CD4-positive, alpha-beta T cell treated with Interferon gamma for 1 hour (primary cell): ENCODE results near the gene NELFB.
"Not testable (repeated sequence)": the region's sequence is repeated elsewhere in the genome, so short reads cannot be mapped to it uniquely, and the experiment has no call there.

Experiments used
- DNase-seq: peaks from one replicate; pipeline ENCODE4 v3.0.0-alpha.2; 2020

NELFB gene

DNA sequence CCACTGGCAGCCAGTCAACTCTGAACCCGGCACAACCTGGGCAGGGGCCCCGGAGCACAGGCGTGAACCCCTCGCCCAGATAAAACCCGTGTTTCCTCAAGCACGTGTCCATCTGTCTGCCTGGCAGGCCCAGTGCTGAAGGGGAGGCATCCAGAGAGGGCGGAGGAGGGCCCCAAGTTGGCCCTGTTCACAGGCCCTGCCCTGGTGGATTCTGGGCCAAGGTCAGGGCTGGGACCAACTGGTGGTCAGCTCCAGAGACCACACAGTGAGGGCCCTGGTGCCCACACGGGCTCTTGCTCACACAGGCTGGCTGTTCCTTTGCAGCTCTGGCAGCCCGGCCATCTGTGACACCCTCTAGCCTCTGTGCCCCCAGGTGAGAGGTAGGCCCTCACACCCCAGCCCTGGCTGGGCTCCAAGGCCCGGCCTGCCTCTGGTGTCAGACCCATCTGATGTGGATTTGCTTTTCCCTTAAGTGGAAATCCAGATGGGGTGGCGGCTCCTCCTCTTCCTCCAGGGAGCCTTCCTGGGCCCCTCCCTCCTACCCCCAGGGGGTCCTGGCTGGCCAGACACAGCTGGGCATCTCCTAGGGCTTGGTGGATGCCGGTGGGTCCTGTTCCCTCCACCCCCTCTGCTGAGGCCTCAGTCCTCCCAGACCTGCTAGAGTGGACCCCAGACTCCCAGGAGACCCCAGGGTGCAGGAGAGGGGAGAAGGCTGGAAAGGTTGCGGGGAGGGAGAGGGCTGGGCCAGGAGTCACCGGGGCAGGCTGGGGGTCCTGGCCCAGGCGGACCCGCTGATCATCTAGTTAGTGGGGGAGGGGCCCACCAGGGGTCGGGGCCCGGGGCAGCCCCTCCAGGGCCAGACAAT lies 4.6 kb upstream of the NELFB start:
- DNase-seq = no peak

- no peak for DNase-seq
These were observed 4.0 kb upstream of the NELFB start, which contains the start of gene STPG3 for GRCh38 chr9:137251194-137251461. Gene STPG3 (plus strand): TSS chr9:137251286. CDS start chr9:137251287, 1 bp downstream.

- DNase-seq = no peak
These were observed 3.4 kb upstream of the NELFB start for GRCh38 chr9:137251490-137252268.

DNA sequence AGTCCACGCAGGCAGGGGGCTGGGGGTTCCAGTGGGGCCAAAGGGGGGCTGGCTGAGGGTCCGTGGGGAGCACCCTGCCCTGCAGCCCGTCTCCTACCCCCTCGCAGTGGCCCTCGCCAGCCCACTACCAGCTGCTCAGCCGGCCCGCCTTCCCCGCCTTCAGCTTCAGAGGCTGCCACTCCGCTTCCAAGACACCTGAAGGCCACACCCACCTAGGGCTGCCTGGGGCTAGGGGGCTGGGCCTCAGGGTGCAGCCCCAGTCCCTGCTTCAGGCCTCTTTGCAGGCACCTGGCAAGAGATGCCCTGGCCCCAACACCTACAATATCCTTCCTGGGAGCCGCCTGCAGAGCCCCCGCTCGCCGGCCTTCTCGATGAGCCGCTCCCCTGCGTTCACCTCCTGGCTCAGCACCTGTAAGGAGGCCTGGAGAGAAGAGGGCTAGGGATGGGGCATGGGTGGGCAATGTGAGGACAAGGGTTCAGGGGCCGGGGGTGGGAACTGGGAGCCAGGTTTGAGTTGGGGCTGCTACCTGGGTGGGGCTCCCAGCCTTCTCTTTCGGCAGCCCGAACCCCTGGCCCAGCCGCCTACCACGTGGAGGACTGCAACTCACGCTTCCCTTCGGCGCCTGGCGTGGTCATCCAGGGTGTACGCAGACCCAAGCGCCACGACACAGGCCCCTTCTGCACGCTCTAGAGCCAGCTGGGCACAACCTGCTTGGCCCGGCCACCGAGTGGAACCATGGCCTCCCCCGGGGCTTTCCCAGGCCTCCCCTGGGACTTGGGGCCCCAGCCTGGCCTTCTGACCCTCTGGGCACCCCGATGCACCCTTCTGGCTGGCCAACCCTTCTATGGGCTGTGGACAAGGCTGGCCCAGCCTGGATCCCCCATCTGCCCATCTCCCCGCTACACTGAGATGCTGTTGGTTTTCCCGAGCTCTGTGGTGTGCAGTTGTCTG lies 2.3 kb upstream of the NELFB start:
- no peak for DNase-seq

DNA sequence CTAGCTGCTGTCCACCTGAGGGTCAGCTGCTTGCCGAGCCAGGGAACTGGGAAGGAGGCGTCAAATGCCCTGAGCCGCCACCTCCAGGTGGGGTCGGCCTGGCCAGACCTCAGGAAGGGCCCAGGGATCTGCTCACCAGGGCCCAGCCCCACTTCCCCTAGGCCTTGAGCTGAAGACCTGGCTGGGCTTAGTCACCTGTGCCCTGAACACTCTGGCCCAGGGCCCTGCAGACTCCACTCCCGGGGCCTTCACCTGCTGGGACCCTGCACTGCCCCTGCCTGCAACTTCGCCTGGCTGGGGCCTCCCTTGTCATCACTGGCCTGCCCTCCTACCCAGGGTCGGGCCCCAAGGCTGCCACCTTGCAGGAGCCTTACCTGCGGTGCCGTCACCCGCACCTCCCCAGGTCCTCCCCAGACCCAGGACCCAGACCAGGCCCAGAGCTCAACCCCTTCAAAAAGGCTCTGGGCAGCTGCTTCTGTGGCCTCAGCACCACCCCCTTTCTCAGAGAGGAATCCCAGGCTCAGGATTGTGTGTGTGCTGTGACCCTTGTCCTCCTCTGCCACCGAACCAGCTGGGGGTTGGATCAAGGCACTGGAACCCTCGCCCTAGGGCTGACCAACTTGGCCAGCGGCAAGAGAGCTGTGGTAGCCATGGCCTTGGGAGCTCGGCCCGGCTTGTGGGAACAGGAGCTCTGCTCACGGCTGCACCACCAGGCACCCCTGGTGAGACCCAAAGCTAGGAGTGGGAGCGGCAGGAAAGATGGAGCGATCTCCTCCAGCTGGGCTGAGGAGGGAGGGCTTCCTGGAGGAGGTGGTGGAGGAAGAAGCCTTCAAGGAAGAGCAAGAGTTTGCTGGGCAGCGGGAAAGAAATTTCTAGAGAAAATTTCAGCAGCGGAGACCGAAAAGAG lies 1.2 kb upstream of the NELFB start:
- no peak for DNase-seq

DNA sequence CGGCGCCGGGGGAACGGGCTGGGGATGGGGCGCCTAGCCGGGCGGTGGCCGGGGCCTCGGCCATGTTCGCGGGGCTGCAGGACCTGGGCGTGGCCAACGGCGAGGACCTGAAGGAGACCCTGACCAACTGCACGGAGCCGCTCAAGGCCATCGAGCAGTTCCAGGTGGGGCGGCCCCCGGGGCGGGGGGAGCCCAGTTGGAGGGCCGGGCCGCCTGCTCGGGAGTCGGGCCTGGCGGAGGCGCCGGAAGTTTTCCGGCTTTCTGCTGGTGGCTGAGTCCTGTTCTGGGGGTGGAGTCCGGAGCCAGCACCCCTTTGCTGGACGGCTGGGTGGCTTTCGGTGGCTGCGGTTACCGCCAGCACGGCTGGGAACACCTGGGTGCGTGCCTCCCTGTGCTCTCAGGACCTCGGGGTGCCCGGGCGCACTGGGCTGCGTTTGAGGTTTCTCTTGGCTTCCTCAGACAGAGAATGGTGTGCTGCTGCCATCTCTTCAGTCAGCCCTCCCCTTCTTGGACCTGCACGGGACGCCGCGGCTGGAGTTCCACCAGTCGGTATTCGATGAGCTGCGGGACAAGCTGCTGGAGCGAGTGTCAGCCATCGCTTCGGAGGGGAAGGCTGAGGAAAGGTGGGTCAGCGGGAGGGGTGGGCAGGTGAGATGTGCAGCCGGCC lies 454 bp downstream of the NELFB start:
- no peak for DNase-seq

- no peak for DNase-seq
These were observed 1.2 kb downstream of the NELFB start for GRCh38 chr9:137256362-137256761.

GRCh38 chr9:137256856-137257255 lies 1.7 kb downstream of the NELFB start:
- no peak for DNase-seq

- DNase-seq = not testable (repeated sequence)
These were observed 7.2 kb downstream of the NELFB start for GRCh38 chr9:137262173-137262908.

DNA sequence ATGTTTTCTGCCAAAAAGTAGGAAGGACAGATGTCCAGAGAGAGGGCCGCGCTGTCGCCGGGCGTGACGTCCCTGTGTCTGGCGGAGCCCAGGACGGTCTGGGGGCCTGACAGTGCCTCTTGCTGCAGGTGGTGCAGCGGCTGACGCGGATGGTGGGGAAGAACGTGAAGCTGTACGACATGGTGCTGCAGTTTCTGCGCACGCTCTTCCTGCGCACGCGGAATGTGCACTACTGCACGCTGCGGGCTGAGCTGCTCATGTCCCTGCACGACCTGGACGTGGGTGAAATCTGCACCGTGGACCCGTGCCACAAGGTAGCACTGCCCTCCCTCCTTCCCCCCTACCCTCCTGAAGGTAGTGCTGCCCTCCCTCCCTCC lies 7.8 kb downstream of the NELFB start:
- DNase-seq = no peak

- DNase-seq = no peak
These were observed 8.4 kb downstream of the NELFB start for GRCh38 chr9:137263506-137263905.

GRCh38 chr9:137264067-137264466 lies 8.9 kb downstream of the NELFB start:
- DNase-seq = no peak

DNA sequence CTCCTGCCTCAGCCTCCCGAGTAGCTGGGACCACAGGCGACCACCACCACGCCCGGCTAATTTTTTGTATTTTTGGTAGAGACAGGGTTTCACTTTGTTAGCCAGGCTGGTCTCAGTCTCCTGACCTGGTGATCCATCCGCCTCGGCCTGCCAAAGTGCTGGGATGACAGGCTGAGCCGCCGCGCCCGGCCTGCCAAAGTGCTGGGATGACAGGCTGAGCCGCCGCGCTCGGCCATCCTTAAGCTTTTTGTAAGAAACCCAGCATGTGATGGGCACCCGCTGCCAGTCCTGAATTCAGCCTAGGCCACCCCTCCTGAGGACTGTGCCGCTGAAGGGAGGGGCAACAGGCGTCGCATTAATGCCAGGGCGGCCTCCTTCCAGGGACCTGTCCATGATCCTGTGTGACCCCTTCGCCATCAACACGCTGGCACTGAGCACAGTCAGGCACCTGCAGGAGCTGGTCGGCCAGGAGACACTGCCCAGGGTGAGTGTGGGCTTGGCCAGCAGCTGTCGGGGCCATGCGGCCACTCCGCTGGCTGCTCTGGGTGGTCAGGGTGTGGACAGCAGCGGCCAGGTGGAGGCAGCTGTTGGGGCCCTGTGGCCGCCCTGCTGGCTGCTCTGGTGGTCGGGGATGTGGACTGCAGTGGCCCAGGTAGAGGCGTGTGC lies 10.5 kb downstream of the NELFB start:
- DNase-seq = no peak

DNA sequence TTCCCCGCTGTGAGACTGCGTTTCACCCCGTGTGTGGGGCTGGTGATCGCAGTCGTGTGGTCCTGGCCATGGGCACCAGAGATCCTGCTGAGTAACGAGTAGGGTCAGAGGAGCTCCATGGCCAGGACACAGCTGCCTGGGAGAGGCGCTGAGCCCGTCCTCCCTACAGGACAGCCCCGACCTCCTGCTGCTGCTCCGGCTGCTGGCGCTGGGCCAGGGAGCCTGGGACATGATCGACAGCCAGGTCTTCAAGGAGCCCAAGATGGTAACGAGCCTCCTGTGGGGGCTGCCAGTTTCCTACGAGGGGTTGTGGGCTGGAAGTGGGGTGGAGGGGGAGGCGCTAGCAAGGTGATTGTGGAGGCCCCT lies 11.0 kb downstream of the NELFB start:
- DNase-seq = no peak

DNA sequence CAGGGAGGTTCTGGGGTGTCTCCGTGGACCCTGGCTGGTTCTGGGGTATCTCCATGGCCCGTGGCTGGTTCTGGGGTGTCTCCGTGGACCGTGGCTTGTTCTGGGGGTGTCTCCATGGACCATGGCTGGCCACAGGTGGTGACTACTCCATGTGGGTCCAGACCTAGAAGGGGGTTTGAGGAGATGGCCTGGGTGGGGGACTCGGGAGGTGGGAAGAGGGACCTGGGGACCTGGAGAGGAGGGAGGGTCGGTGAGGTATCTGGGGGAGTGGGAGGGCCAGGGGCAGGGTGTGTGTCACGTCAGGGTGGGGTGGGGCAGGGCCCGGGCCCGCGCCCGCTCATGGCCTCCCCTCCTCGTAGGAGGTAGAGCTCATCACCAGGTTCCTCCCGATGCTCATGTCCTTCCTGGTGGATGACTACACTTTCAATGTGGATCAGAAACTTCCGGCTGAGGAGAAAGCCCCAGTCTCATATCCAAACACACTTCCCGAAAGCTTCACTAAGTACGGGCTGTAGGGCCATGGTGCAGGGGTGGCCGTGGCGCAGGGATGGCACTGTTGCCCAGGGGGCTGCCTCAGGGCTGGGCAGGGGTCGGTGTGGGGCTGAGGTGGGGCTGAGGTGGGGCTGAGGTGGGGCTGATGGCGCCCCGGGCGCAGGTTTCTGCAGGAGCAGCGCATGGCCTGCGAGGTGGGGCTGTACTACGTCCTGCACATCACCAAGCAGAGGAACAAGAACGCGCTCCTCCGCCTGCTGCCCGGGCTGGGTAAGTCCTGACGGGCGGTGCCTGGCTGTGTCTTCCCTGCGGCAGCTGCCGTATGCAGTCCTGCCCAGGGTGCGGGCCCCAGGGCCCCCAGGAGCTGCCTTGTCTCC lies 11.7 kb downstream of the NELFB start:
- DNase-seq = no peak

DNA sequence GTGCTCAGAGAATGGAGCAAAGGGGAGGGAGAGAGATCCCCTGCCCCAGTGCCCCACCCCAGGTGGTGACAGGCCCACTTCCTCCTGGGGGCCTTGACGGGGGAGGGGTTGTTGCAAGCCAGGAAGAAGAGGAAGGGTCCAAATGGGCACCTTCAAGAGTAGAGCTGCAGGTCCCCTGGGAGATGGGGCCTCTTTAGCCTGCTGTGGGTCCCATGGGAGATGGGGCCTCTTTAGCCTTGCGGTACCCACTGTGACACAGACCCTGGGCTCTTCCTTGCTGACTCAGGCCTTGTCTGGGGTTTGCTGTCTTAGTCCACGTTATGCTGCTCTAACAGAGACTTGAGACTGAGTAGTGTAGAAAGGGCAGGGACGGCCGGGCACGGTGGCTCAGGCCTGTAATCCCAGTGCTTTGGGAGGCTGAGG lies 12.8 kb downstream of the NELFB start:
- DNase-seq = no peak

DNA sequence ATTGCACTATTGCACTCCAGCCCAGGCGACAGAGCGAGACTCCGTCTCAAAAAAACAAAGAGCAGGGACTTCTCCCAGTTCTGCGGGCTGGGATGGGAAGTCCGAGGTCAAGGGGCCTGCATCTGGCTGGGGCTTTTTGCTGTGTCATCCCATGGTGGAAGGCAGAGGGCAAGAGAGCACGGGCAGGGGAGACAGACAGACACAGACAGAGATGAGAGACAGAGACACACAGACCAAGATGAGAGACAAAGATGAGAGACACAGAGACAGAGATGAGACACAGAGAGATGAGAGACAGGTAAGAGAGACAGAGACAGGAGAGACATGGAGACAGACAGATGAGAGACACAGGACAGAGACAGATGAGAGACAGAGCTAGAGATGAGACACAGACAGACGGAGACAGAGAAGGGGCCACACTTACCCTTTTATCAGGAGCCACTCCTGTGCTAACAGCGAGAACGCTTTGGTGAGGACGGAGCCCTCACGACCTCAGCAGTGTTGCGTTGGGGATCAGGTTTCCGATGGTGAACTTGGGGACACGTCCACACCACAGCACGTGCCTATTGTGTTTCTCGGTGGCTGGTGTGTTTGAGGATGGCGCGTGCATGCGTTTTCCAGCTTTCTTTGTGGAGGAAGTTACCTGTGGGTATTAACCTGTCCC lies 13.5 kb downstream of the NELFB start:
- no peak for DNase-seq

DNA sequence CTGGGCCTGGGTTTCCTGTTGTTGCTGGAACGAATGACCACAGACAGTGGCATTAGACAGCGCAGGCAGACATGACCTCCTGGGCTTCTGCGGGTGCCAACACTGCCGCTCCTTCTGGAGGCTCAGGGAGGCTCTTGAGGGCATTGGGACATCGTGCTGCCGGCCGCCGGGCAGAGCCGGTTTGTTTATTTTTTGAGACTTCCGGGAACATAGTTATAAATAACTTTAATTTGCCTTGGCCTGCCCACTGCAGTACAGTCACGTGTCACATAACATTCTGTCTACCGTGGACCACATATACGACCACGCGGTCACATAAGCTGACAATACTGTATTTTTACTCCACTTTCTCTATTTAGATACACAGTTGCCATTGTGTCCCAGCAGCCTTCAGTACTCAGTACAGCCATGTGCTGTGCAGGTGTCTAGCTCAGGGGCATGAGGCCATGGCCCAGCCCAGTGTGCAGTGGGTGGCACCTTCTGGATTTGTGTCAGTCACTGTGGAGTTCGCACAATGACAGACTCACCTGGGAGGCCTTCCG lies 14.2 kb downstream of the NELFB start:
- DNase-seq = no peak
